CD4-positive, alpha-beta T cell treated with Interleukin-2 at 100 ng/mL for 4 hours (primary cell): ENCODE data around the gene HGD.
"Not testable (repeated sequence)": the region's sequence is repeated elsewhere in the genome, so short reads cannot be mapped to it uniquely, and the experiment has no call there.

Experiments used
- DNase-seq: peaks from one replicate; pipeline ENCODE4 v3.0.0-alpha.2; 2020; ENCODE audit warnings: low spot score

Gene HGD

GRCh38 chr3:120638820-120639219, 43.2 kb downstream of the HGD start:
- DNase-seq: not testable (repeated sequence)

GRCh38 chr3:120637851-120638559, 44.0 kb downstream of the HGD start:
- DNase-seq: no peak

GRCh38 chr3:120636795-120637401, 45.1 kb downstream of the HGD start:
- no peak for DNase-seq

- DNase-seq: no peak
These were observed 47.5 kb downstream of the HGD start for GRCh38 chr3:120634539-120634938.

- no peak for DNase-seq
These were observed 56.9 kb downstream of the HGD start for GRCh38 chr3:120625159-120625586.

- DNase-seq: no peak
These were observed 58.3 kb downstream of the HGD start for GRCh38 chr3:120623727-120624093.

GRCh38 chr3:120622870-120623726, 58.9 kb downstream of the HGD start:
- DNase-seq: no peak

GRCh38 chr3:120622457-120622856, 59.6 kb downstream of the HGD start:
- DNase-seq: no peak

GRCh38 chr3:120616745-120617144, 65.3 kb downstream of the HGD start:
- not testable (repeated sequence) for DNase-seq

GRCh38 chr3:120615847-120616609, 66.0 kb downstream of the HGD start:
- DNase-seq: no peak

- no peak for DNase-seq
These were observed 67.3 kb downstream of the HGD start for GRCh38 chr3:120614765-120615164.

GRCh38 chr3:120608506-120608905, 73.5 kb downstream of the HGD start:
- DNase-seq: no peak

GRCh38 chr3:120604784-120605183, 77.3 kb downstream of the HGD start:
- no peak for DNase-seq

- no peak for DNase-seq
These were observed 77.7 kb downstream of the HGD start for GRCh38 chr3:120604382-120604781.

- DNase-seq: no peak
These were observed 79.4 kb downstream of the HGD start for GRCh38 chr3:120602682-120603081.

- no peak for DNase-seq
These were observed 80.5 kb downstream of the HGD start for GRCh38 chr3:120601554-120601953.

GRCh38 chr3:120599211-120599610, 82.8 kb downstream of the HGD start:
- DNase-seq: no peak

- DNase-seq: no peak
These were observed 84.5 kb downstream of the HGD start for GRCh38 chr3:120597445-120598049.

- no peak for DNase-seq
These were observed 85.2 kb downstream of the HGD start for GRCh38 chr3:120596853-120597223.

- peak; percentile 97 for DNase-seq
These were observed 85.8 kb downstream of the HGD start, which contains the start of gene NDUFB4 for GRCh38 chr3:120596116-120596852. TSS of gene NDUFB4 (plus strand) at chr3:120596336. CDS start at chr3:120596360, 24 bp downstream.

GRCh38 chr3:120595788-120596115, 86.3 kb downstream of the HGD start:
- DNase-seq: no peak
